Osteocyte (in vitro differentiated cells): ENCODE results near the gene SP9. TPM values are rescaled to one million over a fixed set of nuclear protein-coding genes. Genes with fewer than 3 reads are reported as not detected.

Experiments used
- DNase-seq: peaks from one replicate; pipeline ENCODE4 v3.0.0; 2021; ENCODE audit warnings: mixed read lengths; ENCODE audit not compliant: unreplicated experiment; ENCODE audit errors: extremely low spot score
- H3K27ac Mint-ChIP-seq: one replicate; pipeline ENCODE4 v1.8.0; 2021; ENCODE audit warnings: mild to moderate bottlenecking, mixed read lengths; ENCODE audit not compliant: unreplicated experiment
- H3K27me3 Mint-ChIP-seq: one replicate; pipeline ENCODE4 v1.8.0; 2021; ENCODE audit warnings: mixed read lengths; ENCODE audit not compliant: unreplicated experiment
- H3K36me3 Mint-ChIP-seq: one replicate; pipeline ENCODE4 v1.8.0; 2021; ENCODE audit warnings: mixed read lengths; ENCODE audit not compliant: unreplicated experiment
- H3K4me1 Mint-ChIP-seq: one replicate; pipeline ENCODE4 v1.8.0; 2021; ENCODE audit warnings: mixed read lengths; ENCODE audit not compliant: unreplicated experiment
- H3K4me3 Mint-ChIP-seq: one replicate; pipeline ENCODE4 v1.8.0; 2021; ENCODE audit warnings: mild to moderate bottlenecking, moderate library complexity, mixed read lengths; ENCODE audit not compliant: unreplicated experiment
- H3K9me3 Mint-ChIP-seq: one replicate; pipeline ENCODE4 v1.8.0; 2021; ENCODE audit warnings: mixed read lengths; ENCODE audit not compliant: unreplicated experiment
- total RNA-seq: library from RNA; stranded (reverse); gene quantifications from 2 replicates; pipeline ENCODE4 v1.2.1, GENCODE V29; 2021
- TF ChIP-seq, protein P1 (sequence below): fragments of 200-600 bp; sonication (generic); IDR thresholded peaks from 2 replicates; pipeline ENCODE4 v1.5.0; 2021; ENCODE audit warnings: antibody characterized with exemption, mild to moderate bottlenecking, moderate library complexity

Gene SP9
- total RNA-seq, 1 donor from 2014 or later = not detected

GRCh38 chr2:174330945-174331594 is 3.7 kb upstream of the SP9 start:
- H3K27me3 Mint-ChIP-seq = peaks cover 91% of the 10 kb centered on the region
- H3K4me3 Mint-ChIP-seq = no peak overlapping the region
- H3K9me3 Mint-ChIP-seq = no peaks in the 10 kb centered on the region
- H3K4me1 Mint-ChIP-seq = peaks cover 51% of the 10 kb centered on the region
- H3K27ac Mint-ChIP-seq = no peak overlapping the region
- DNase-seq = no peak
- TF ChIP-seq, protein P1, sequence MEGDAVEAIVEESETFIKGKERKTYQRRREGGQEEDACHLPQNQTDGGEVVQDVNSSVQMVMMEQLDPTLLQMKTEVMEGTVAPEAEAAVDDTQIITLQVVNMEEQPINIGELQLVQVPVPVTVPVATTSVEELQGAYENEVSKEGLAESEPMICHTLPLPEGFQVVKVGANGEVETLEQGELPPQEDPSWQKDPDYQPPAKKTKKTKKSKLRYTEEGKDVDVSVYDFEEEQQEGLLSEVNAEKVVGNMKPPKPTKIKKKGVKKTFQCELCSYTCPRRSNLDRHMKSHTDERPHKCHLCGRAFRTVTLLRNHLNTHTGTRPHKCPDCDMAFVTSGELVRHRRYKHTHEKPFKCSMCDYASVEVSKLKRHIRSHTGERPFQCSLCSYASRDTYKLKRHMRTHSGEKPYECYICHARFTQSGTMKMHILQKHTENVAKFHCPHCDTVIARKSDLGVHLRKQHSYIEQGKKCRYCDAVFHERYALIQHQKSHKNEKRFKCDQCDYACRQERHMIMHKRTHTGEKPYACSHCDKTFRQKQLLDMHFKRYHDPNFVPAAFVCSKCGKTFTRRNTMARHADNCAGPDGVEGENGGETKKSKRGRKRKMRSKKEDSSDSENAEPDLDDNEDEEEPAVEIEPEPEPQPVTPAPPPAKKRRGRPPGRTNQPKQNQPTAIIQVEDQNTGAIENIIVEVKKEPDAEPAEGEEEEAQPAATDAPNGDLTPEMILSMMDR = no peak
- H3K36me3 Mint-ChIP-seq = no peaks in the 10 kb centered on the region

DNA sequence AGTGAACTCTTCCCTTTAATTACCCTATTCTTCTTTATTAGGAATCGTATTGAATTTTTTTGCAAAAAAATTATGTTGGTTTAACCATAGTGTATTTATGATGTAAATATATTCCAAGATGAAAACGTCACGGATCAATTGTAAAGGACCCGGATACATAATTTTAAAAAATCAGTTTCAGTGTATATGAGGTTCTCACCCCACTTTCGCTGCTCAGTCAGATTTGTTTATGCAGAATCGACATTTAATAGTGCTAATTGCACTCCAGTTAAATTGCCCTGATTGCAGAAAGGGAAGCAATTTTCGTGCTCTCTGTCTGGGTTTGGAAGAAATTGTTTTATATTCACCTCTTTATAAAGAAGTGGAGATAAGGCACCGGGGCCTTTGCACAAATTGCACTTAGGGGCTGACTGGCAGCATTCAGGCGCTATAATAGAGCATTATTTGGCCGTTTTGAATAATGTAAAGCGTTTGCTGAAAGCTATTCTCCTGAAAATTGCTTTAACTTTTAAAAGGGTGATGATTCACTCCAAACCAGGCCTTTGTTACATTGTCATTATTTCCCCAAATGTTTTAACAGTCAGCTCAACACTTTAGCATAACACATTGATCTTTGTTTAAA is 3.0 kb upstream of the SP9 start:
- DNase-seq = no peak
- no peaks in the 10 kb centered on the region for H3K9me3 Mint-ChIP-seq
- TF ChIP-seq, protein P1 = no peak
- H3K27me3 Mint-ChIP-seq = peaks cover 89% of the 10 kb centered on the region
- H3K4me3 Mint-ChIP-seq = no peak overlapping the region
- H3K36me3 Mint-ChIP-seq = no peaks in the 10 kb centered on the region
- H3K27ac Mint-ChIP-seq = no peak overlapping the region
- H3K4me1 Mint-ChIP-seq = peaks cover 49% of the 10 kb centered on the region

DNA sequence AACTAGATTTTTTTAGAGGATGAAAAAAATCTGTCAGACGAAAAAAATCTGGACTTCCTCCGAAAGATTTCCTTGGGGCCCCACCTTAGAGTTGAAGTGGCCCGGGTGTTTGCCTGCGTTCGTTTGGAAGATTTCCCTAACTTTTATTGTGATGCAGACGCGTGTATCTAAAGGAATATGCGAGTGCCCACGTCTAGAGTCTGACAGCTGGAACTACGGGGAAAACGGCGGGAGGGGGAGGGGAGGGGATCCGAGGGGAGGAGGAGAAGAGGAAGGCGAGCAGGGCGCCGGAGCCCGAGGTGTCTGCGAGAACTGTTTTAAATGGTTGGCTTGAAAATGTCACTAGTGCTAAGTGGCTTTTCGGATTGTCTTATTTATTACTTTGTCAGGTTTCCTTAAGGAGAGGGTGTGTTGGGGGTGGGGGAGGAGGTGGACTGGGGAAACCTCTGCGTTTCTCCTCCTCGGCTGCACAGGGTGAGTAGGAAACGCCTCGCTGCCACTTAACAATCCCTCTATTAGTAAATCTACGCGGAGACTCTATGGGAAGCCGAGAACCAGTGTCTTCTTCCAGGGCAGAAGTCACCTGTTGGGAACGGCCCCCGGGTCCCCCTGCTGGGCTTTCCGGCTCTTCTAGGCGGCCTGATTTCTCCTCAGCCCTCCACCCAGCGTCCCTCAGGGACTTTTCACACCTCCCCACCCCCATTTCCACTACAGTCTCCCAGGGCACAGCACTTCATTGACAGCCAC is 2.4 kb upstream of the SP9 start:
- Mint-ChIP-seq H3K9me3 (no peaks in the 10 kb centered on the region), H3K36me3 (no peaks in the 10 kb centered on the region), H3K4me3 (no peak overlapping the region), H3K27me3 (peaks cover 82% of the 10 kb centered on the region), H3K4me1 (peaks cover 42% of the 10 kb centered on the region), H3K27ac (no peak overlapping the region)
- TF ChIP-seq, protein P1 = no peak
- no peak for DNase-seq

DNA sequence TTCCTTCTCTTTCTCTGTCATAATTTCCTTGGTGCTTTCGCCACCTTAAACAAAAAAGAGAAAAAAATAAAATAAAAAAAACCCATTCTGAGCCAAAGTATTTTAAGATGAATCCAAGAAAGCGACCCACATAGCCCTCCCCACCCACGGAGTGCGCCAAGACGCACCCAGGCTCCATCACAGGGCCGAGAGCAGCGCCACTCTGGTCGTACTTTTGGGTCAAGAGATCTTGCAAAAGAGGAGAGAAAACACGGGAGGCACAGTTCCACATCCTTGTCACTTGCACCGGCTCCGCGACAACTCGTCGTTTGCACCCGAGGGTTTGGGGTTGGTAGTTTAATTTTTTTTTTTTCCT is 1.8 kb upstream of the SP9 start:
- Mint-ChIP-seq H3K9me3 (no peaks in the 10 kb centered on the region), H3K4me1 (peaks cover 39% of the 10 kb centered on the region), H3K36me3 (no peaks in the 10 kb centered on the region), H3K4me3 (no peak overlapping the region), H3K27me3 (peaks cover 81% of the 10 kb centered on the region), H3K27ac (no peak overlapping the region)
- TF ChIP-seq, protein P1 = no peak
- no peak for DNase-seq
